Measurements from ENCODE around the gene TRAPPC2L.

TRAPPC2L gene

GRCh38 chr16:88905563-88905962 is 48.6 kb downstream of the TRAPPC2L start:
- H3K4me3 ChIP-seq (ENCODE audit: low read depth, low read length) = no peak overlapping the region
- DNase-seq (ENCODE audit: low read depth) = no peak
- TF ChIP-seq CTCF (conservative IDR thresholded peaks at IDR 0.05; ENCODE audit: low read depth, low read length) = no peak

- no peak for TF ChIP-seq CTCF (conservative IDR thresholded peaks at IDR 0.05; ENCODE audit: low read depth, low read length)
- H3K4me3 ChIP-seq (ENCODE audit: low read depth, low read length) = no peak overlapping the region
- DNase-seq (ENCODE audit: low read depth) = no peak
These were observed 49.1 kb downstream of the TRAPPC2L start for GRCh38 chr16:88906020-88906419.

GRCh38 chr16:88906535-88907105 is 49.7 kb downstream of the TRAPPC2L start:
- H3K4me3 ChIP-seq (ENCODE audit: low read depth, low read length) = no peak overlapping the region
- no peak for TF ChIP-seq CTCF (conservative IDR thresholded peaks at IDR 0.05; ENCODE audit: low read depth, low read length)
- DNase-seq (ENCODE audit: low read depth) = no peak

- no peak for TF ChIP-seq CTCF (conservative IDR thresholded peaks at IDR 0.05; ENCODE audit: low read depth, low read length)
- DNase-seq (ENCODE audit: low read depth) = no peak
- no peak overlapping the region for H3K4me3 ChIP-seq (ENCODE audit: low read depth, low read length)
These were observed 50.8 kb downstream of the TRAPPC2L start for GRCh38 chr16:88907768-88908167.

- TF ChIP-seq CTCF (conservative IDR thresholded peaks at IDR 0.05; ENCODE audit: low read depth, low read length) = no peak
- no peak for DNase-seq (ENCODE audit: low read depth)
These were observed 51.4 kb downstream of the TRAPPC2L start for GRCh38 chr16:88908307-88908706.

GRCh38 chr16:88909431-88910210 is 52.7 kb downstream of the TRAPPC2L start:
- no peak overlapping the region for H3K4me3 ChIP-seq (ENCODE audit: low read depth, low read length)
- no peak for TF ChIP-seq CTCF (conservative IDR thresholded peaks at IDR 0.05; ENCODE audit: low read depth, low read length)
- no peak for DNase-seq (ENCODE audit: low read depth)

More at GRCh38 chr16:88908307-88908706, 51.4 kb downstream of the TRAPPC2L start:
- H3K4me3 ChIP-seq (ENCODE audit: low read depth, low read length) = no peak overlapping the region
